IPS-20b (cell line): ENCODE results near the gene PAQR7.
A peak's percentile ranks its signal among the peaks of the same experiment; 100 is the strongest.

Experiments
- H3K27ac ChIP-seq: one replicate; pipeline ENCODE4 v1.5.1; 2013; ENCODE audit warnings: low read length
- H3K27me3 ChIP-seq: 2 replicates; pipeline ENCODE4 v1.6.1; 2013; ENCODE audit warnings: mild to moderate bottlenecking, low read length, inconsistent platforms; ENCODE audit not compliant: insufficient read depth
- H3K36me3 ChIP-seq: 2 replicates; pipeline ENCODE4 v1.6.1; 2013; ENCODE audit warnings: low read depth, mild to moderate bottlenecking, inconsistent platforms, low read length, moderate library complexity; ENCODE audit not compliant: insufficient read depth
- H3K4me1 ChIP-seq: 2 replicates; pipeline ENCODE4 v1.6.1; 2013; ENCODE audit warnings: mild to moderate bottlenecking, control low read depth, inconsistent platforms, low read length, moderate library complexity; ENCODE audit not compliant: insufficient read depth
- H3K4me3 ChIP-seq: 2 replicates; pipeline ENCODE4 v1.5.1; 2013; ENCODE audit warnings: mild to moderate bottlenecking, low read length, inconsistent platforms
- H3K9ac ChIP-seq: 2 replicates; pipeline ENCODE4 v1.6.1; 2013; ENCODE audit warnings: low read depth, mild to moderate bottlenecking, inconsistent platforms, low read length, moderate library complexity
- H3K9me3 ChIP-seq: 2 replicates; pipeline ENCODE4 v1.6.1; 2013; ENCODE audit warnings: mild to moderate bottlenecking, low read depth, low read length, inconsistent platforms; ENCODE audit not compliant: insufficient read depth

PAQR7 gene

DNA sequence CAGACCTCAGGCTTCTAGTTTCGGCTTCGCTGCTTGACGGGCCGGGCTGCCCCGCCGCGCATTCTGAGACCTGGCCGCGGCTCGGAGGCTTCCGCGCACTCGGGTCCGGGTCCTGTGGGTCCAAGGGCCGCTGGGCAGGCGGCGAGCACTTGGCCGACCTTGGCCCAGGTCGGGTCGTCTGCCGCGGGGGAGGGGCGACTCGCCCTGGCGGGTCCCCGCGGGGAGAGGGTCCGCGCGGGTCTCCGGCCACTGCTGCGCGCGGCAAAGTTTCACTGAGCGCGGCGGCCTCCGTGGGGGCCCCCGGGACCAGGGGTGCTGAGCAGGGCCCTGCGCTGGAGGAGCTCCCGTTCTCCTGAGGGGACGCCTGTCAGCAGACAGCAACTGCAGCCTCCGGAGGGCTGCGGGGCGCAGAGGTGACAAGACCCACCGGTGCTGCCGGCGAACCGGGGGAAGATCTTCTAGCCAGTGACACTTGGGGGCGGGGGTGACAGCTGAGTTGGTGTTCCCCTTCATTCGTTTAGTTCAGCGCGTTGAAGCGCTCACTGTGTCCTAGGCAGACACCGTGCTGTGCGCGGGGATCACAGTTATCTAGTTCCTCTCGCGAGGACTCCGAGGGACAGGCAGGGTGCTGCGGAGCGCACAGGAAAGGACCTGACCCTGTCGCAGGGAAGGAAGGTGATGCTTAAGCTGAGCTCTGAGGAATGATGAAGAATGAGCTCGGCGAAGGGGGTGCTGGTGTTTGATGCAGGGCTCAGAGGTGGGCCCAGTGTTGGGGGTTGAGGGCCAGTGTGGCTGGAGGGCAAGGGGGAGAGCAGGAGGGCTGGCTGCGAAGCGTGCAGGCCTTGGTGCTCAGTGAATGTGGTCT, 55.0 kb downstream of the PAQR7 start:
- Histone ChIP-seq H3K27me3 (peaks cover 15% of the 10 kb centered on the region), H3K27ac (peak overlapping the region; percentile 83), H3K4me3 (peak overlapping the region; percentile 96), H3K4me1 (peaks cover 6% of the 10 kb centered on the region; the same call in 1 of the 2 replicates), H3K36me3 (peaks cover 3% of the 10 kb centered on the region; the same call in 1 of the 2 replicates), H3K9me3 (no peaks in the 10 kb centered on the region), H3K9ac (peak overlapping the region; percentile 96)

DNA sequence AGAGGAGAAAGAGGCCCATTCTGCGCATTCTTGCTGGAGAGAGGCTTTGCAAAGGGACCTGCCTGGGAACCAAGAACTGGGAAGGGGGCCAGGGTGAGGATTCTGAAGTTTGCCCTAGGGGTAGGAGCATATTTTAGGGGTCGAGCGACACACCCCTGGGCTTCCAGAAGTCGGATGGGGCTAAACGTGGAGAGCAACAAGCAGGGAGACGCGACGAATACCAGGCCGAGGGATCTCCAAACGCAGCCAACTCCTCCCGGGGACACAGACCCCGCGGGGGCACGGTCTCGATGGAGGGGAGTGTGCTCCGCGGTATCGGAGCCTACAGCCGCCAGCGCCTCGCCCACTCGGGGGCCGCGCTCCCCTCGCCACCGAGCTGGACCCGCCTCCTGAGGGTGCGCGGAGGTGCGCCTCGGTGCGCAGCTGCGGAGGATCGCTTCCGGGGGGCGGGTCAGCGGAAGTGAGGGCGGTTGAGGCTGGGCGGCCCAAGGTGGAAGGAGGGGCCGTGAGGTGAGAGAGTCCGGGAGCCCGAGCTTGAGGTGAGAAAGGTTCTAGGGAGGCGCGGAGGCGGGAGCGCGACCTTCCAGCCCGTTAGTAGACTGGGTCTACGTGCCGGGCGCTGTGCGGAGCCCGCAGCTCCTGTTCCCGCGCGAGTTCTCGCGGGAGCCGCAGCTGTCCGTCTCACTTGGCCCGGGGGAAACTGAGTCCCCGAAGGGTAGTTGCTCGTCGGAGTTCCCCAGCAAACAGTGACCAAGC, 55.8 kb downstream of the PAQR7 start, which contains the start of gene MTFR1L:
Gene MTFR1L (plus strand): TSS at position 464 of the 756 bp plus-strand sequence. CDS start 3,151 bp downstream, outside the sequence.
- peaks cover 6% of the 10 kb centered on the region; the same call in 1 of the 2 replicates for H3K4me1 ChIP-seq
- H3K9ac ChIP-seq = peak within 1 kb of the TSS; percentile 96
- peak within 1 kb of the TSS; percentile 83 for H3K27ac ChIP-seq
- H3K9me3 ChIP-seq = no peaks in the 10 kb centered on the region
- H3K36me3 ChIP-seq = peaks cover under 1% of the 10 kb centered on the region; the same call in 1 of the 2 replicates
- H3K4me3 ChIP-seq = peak within 1 kb of the TSS; percentile 96
- peaks cover 15% of the 10 kb centered on the region for H3K27me3 ChIP-seq

DNA sequence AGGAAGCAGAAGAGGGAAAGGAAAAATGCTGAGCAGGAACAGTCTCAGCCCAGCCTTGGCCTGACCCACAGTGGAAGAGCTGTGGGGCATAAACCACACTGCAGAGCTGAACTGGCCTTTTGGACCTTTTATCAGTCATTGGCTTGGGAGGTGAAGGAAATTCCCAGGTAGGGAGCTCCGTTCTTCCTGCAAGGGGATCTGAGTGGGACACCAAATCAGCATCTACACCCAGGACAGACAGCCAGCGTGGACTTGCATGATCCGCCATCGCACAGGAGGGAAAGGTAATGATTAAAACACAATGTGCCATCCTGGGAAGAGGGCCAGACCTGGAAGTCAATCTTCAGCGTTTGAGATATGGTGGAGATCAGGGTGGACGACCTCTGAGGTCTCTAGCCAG, 56.9 kb downstream of the PAQR7 start:
- Histone ChIP-seq H3K36me3 (peaks cover 6% of the 10 kb centered on the region; the same call in 1 of the 2 replicates), H3K9me3 (no peaks in the 10 kb centered on the region), H3K27me3 (peaks cover 15% of the 10 kb centered on the region), H3K4me3 (peak overlapping the region; percentile 96), H3K4me1 (peaks cover 6% of the 10 kb centered on the region; the same call in 1 of the 2 replicates), H3K9ac (peak overlapping the region; percentile 96; the same call in 1 of the 2 replicates), H3K27ac (no peak overlapping the region)

DNA sequence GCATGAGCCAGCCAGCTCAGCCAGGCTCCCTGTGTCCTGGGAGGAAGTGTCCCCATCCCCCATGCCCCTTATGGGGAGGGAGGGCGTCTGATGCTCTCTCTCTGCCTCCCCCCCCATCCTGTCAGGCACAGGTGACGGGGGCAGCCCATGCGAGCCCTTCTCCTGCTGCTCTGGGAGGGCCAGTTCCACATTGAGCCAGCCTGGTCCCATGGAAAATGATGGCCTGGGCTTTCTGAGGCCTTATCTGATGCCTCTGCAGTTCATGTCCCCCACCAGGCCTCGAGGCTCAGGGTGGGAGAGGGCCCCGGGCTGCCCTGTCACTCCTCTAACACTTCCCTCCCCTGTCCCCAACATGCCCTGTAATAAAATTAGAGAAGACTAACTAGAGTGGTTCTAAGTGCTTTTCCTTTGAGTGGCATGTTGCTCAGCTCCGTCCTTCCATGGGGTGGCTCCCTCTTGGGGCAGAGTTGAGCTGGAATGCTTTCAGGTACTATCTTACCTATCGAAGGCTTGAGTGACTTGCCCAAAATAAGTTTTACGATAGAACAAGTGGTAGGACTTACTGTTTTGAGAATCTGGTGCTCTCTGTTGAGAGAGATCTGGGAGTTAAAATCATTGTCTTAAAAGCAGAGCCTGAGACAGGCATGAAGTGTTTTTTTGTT, 57.5 kb downstream of the PAQR7 start:
- Histone ChIP-seq H3K27me3 (peaks cover 15% of the 10 kb centered on the region), H3K9me3 (no peaks in the 10 kb centered on the region), H3K4me3 (no peak overlapping the region), H3K36me3 (peaks cover 6% of the 10 kb centered on the region; the same call in 1 of the 2 replicates), H3K4me1 (peaks cover 6% of the 10 kb centered on the region; the same call in 1 of the 2 replicates), H3K9ac (no peak overlapping the region; the same call in 1 of the 2 replicates), H3K27ac (no peak overlapping the region)

DNA sequence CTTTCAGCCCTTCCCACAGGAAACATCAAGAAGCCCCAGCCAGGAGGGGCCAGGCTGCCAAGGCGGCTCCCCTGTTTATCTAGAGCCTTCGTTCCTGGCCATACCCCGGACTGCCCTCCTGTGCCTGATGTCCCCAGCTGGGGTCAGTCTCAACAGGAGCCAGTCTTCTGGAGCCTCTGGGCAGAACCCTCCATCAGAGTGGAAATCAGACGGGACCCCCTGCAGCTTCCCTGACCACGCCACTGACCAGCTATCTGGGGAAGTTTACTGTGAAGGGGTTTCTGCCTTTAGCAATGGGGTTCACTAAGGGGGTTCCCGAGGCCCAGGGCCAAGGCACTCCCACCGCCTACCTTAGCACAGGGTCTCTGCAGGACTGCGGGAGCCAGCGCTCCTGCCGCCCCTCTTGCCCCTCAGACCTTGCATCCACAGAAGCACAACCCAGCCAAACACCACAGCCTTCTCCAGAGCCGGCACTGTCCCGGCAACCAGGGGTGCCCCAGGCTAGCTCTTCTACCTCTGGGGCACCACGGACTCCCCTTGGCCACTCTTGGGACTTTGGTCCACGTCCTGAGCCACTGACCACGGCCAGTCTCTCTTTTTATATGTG, 59.3 kb downstream of the PAQR7 start:
- Histone ChIP-seq H3K36me3 (peaks cover 15% of the 10 kb centered on the region), H3K27ac (no peak overlapping the region), H3K9ac (no peak overlapping the region), H3K4me3 (no peak overlapping the region), H3K9me3 (no peaks in the 10 kb centered on the region), H3K4me1 (peaks cover 6% of the 10 kb centered on the region; the same call in 1 of the 2 replicates), H3K27me3 (peaks cover 4% of the 10 kb centered on the region)

DNA sequence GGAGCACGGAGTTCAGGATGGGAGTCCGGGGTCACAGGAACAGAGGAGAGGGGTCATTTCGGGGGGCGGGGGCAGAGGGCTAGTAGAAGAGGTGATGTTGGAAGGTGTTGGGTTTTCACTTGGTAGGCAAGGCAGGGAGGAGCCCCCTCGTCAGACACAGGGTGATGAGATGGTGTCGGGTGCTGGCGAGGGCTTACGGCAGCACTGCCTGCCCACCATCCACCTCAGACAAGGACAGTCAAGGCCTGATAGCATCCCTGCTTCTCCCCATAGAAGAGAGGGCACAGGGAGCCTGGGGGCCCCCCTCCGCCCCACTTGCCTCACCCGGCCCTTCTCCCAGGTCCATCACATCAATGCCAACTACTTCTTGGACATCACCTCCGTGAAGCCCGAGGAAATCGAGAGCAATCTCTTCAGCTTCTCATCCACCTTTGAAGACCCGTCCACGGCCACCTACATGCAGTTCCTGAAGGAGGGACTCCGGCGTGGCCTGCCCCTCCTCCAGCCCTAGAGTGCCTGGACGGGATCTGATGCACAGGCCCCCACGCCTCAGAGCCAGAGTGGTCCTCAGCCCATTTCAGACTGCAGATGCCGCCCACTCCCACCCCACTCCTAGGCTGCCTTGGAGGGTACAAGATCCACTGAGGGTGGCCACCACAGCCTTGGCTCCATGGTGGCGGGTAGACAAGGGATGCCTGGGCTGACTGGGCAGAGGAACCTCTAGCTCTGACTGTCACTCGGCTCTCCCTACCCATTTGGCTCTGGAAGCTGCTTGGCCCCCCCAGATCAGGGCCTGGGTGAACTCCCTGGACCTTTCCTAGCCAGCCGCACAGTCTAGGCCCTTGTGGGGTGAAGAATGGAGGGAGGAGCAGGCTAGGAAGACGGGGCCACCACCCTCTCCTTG, 60.0 kb downstream of the PAQR7 start:
- Histone ChIP-seq H3K9ac (no peak overlapping the region), H3K27ac (no peak overlapping the region), H3K4me1 (peaks cover 6% of the 10 kb centered on the region; the same call in 1 of the 2 replicates), H3K4me3 (no peak overlapping the region), H3K27me3 (no peaks in the 10 kb centered on the region), H3K36me3 (peaks cover 17% of the 10 kb centered on the region), H3K9me3 (no peaks in the 10 kb centered on the region)

DNA sequence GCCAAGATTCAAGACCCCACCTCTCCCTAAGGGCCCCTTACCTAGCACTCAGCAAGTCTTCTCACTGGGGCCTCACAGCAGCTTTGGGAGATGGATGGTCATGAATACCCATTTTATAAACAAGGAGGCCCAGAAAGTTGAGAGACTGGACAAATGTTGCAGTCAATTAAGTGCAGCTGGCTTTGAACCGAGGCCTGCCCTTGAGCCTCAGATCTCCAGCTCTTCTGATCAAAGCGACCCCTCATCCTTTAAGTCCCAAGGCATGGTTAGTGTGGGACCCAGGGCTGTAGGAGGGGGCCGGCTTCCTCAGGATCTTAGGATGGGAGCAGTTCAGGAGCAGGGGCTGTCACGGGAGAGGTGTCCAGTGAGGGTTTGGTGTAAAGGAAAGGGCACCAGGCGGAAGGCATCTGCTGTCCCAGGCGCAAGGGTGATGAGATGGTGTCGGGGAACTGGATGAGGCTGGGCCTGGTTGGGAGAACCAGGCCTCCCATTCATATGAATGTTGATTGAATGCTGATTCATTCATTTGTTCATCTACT, 60.9 kb downstream of the PAQR7 start:
- no peaks in the 10 kb centered on the region for H3K27me3 ChIP-seq
- peaks cover 25% of the 10 kb centered on the region for H3K36me3 ChIP-seq
- peaks cover 6% of the 10 kb centered on the region; the same call in 1 of the 2 replicates for H3K4me1 ChIP-seq
- no peak overlapping the region for H3K4me3 ChIP-seq
- H3K9ac ChIP-seq = no peak overlapping the region
- H3K9me3 ChIP-seq = no peaks in the 10 kb centered on the region
- no peak overlapping the region for H3K27ac ChIP-seq

DNA sequence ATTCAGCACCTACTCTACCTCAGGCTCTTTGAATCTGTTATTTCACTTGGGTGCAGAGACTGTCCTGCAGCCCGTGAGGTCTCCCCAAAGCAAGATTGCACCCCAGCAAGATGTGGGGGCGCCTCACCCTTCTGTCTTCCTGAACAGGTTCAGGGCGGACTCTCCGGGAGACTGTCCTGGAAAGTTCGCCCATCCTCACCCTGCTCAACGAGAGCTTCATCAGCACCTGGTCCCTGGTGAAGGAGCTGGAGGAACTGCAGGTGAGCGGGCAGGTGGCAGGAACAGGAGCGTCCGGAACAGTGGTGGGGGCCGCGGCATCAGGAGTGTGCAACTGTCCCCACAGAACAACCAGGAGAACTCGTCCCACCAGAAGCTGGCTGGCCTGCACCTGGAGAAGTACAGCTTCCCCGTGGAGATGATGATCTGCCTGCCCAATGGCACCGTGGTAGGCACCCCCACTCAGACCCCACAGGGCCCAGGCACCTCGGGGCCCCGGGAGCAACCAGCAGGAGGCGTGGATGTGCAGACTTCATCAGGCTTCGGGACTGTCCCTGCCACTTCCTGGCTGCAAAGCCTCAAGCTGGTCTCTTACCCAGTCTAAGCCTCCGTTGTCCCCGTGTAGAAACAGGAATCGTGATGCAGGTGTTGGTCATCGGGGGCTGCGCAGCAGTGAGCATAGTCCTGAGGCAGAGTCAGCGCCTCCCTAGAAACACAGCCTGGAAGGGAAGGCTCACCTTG, 61.6 kb downstream of the PAQR7 start:
- H3K36me3 ChIP-seq = peaks cover 30% of the 10 kb centered on the region
- H3K9ac ChIP-seq = no peak overlapping the region
- H3K27me3 ChIP-seq = no peaks in the 10 kb centered on the region

DNA sequence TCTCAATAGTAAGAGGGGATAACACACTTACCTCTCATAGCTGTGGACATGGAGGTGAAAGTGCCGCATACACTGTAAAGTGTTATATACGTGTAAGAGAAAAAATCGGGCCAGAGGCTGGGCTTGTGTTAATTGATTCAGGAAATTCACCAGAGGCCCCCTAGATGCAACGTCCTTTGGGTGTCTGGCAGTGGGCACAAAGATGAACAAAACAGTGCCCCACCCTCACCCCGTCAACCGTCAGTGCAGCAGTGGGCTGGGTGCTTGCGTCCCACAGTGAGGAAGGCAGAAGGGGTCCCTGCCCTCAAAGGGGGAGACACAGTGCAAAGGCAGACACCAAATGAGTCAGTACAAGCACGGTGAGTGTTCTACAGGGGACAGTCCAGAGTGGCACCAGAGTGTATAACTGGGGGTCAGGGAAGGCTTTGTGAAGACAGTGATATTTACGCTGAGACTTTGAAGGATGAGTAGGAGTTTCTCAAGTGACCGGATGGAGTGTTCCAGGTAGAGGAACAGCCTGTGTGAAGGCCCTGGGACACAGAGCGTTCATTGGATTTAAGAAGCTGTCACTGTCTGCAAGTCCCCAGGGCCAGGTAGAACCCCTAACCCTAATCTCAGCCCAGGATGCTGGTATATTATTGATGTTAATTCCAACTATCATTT, 62.3 kb downstream of the PAQR7 start:
- no peaks in the 10 kb centered on the region for H3K27me3 ChIP-seq
- 0 out of 2 replicates have a peak, but pooled peaks cover 2% of the 10 kb centered on the region for H3K4me1 ChIP-seq
- H3K36me3 ChIP-seq = peaks cover 31% of the 10 kb centered on the region
- H3K9me3 ChIP-seq = no peaks in the 10 kb centered on the region
- H3K27ac ChIP-seq = no peak overlapping the region
- no peak overlapping the region for H3K9ac ChIP-seq
- no peak overlapping the region for H3K4me3 ChIP-seq

More for the DNA sequence above, 61.6 kb downstream of the PAQR7 start:
- Histone ChIP-seq H3K4me1 (peaks cover 6% of the 10 kb centered on the region; the same call in 1 of the 2 replicates), H3K4me3 (no peak overlapping the region), H3K27ac (no peak overlapping the region), H3K9me3 (no peaks in the 10 kb centered on the region)
